IMR-90 (cell line): Measurements from ENCODE around the gene UNC5B. TPM values are rescaled to one million over a fixed set of nuclear protein-coding genes. Genes with fewer than 3 reads are reported as not detected.

Source experiments
- ATAC-seq: fragments of 200-7000 bp; cut with Tn5 transposase; 2 replicates; pipeline ENCODE4 v1.9.1; 2020; ENCODE audit warnings: low read depth, mild to moderate bottlenecking, moderate library complexity
- BruUV-seq: library from RNA; stranded (reverse); fragments of 400-500 nt; replicated peaks from 2 replicates; lab custom pipeline; 2021; lab: Mats Ljungman, UMichigan
- CTCF ChIA-PET: fragments of 300-600 bp; formaldehyde crosslinking; extraction: SDS; loops from one replicate; lab custom pipeline; 2021; ENCODE audit warnings: antibody characterized with exemption; lab: Yijun Ruan, JAX
- POLR2A ChIA-PET: fragments of 300-600 bp; sonication (Branson Sonifier 250); formaldehyde crosslinking; loops from one replicate; lab custom pipeline; 2022; ENCODE audit warnings: antibody characterized with exemption; ENCODE audit not compliant: unreplicated experiment; lab: Charles Lee
- DNase-seq: peaks from one replicate; pipeline ENCODE4 v3.0.0; 2013
- H2AFZ ChIP-seq: replicated peaks from 2 replicates; pipeline ENCODE3; 2013; ENCODE audit warnings: low read length, mild to moderate bottlenecking; ENCODE audit not compliant: poor library complexity
- H2AK5ac ChIP-seq: 2 replicates; pipeline ENCODE4 v1.6.1; 2013; ENCODE audit warnings: low read depth, low read length, inconsistent platforms
- H2AK9ac ChIP-seq: replicated peaks from 2 replicates; pipeline ENCODE3; 2013; ENCODE audit warnings: mild to moderate bottlenecking, low read depth, low read length, moderate library complexity; ENCODE audit not compliant: poor library complexity
- H2BK120ac ChIP-seq: 2 replicates; pipeline ENCODE4 v1.6.1; 2013; ENCODE audit warnings: low read depth, low read length, inconsistent platforms
- H2BK15ac ChIP-seq: 3 replicates; pipeline ENCODE4 v1.6.1; 2013; ENCODE audit warnings: low read depth, low read length, inconsistent platforms
- H2BK20ac ChIP-seq: 2 replicates; pipeline ENCODE4 v1.6.1; 2013; ENCODE audit warnings: low read depth, mild to moderate bottlenecking, inconsistent platforms, low read length, moderate library complexity
- H2BK5ac ChIP-seq: 2 replicates; pipeline ENCODE4 v1.6.1; 2013; ENCODE audit warnings: mild to moderate bottlenecking, low read depth, low read length, inconsistent platforms; ENCODE audit not compliant: poor library complexity, severe bottlenecking
- H3K14ac ChIP-seq: replicated peaks from 2 replicates; pipeline ENCODE4 v1.6.1; 2013; ENCODE audit warnings: low read depth, low read length, inconsistent platforms
- H3K18ac ChIP-seq: 2 replicates; pipeline ENCODE4 v1.6.1; 2013; ENCODE audit warnings: low read depth, low read length, control low read depth
- H3K23ac ChIP-seq: 2 replicates; pipeline ENCODE4 v1.6.1; 2013; ENCODE audit warnings: low read depth, low read length, inconsistent platforms
- H3K27ac ChIP-seq: 2 replicates; pipeline ENCODE4 v1.5.1; 2013; ENCODE audit warnings: mild to moderate bottlenecking, control low read depth, low read length; ENCODE audit not compliant: insufficient read depth
- H3K27me3 ChIP-seq: 2 replicates; pipeline ENCODE4 v1.6.1; 2013; ENCODE audit warnings: low read length; ENCODE audit not compliant: control insufficient read depth, insufficient read depth
- H3K36me3 ChIP-seq: 2 replicates; pipeline ENCODE4 v1.6.1; 2013; ENCODE audit warnings: low read length, mixed read lengths; ENCODE audit not compliant: control insufficient read depth, insufficient read depth
- H3K4ac ChIP-seq: 2 replicates; pipeline ENCODE4 v1.6.1; 2013; ENCODE audit warnings: low read depth, low read length, inconsistent platforms
- H3K4me1 ChIP-seq: 2 replicates; pipeline ENCODE4 v1.6.1; 2013; ENCODE audit warnings: low read length, mixed read lengths; ENCODE audit not compliant: control insufficient read depth, insufficient read depth
- H3K4me2 ChIP-seq: 2 replicates; pipeline ENCODE4 v1.6.1; 2013; ENCODE audit warnings: low read depth, mild to moderate bottlenecking, control low read depth, low read length, moderate library complexity
- H3K4me3 ChIP-seq: 2 replicates; pipeline ENCODE4 v1.5.1; 2013; ENCODE audit warnings: low read depth, mild to moderate bottlenecking, control low read depth, low read length, moderate library complexity; ENCODE audit not compliant: insufficient read depth
- H3K56ac ChIP-seq: 2 replicates; pipeline ENCODE4 v1.6.1; 2013; ENCODE audit warnings: low read length, inconsistent platforms; ENCODE audit not compliant: insufficient read depth; ENCODE audit errors: extremely low read depth
- H3K79me1 ChIP-seq, 2 experiments: 2 replicates each; pipeline ENCODE4 v1.6.1; 2013; ENCODE audit warnings: low read length in 2 of 2, inconsistent platforms in 1 of 2, low read depth in 1 of 2
- H3K9ac ChIP-seq: 2 replicates; pipeline ENCODE4 v1.6.1; 2013; ENCODE audit warnings: low read depth, low read length, control low read depth
- H3K9me1 ChIP-seq: 2 replicates; pipeline ENCODE4 v1.6.1; 2013; ENCODE audit warnings: low read length, inconsistent platforms; ENCODE audit not compliant: insufficient read depth
- H3K9me3 ChIP-seq: 2 replicates; pipeline ENCODE4 v1.6.1; 2013; ENCODE audit warnings: low read length; ENCODE audit not compliant: control insufficient read depth, insufficient read depth
- H4K20me1 ChIP-seq: 2 replicates; pipeline ENCODE4 v1.6.1; 2013; ENCODE audit warnings: low read length, inconsistent platforms; ENCODE audit not compliant: insufficient read depth
- H4K5ac ChIP-seq: 2 replicates; pipeline ENCODE4 v1.6.1; 2013; ENCODE audit warnings: mild to moderate bottlenecking, low read depth, low read length, control low read depth
- H4K8ac ChIP-seq, 2 experiments: 2 replicates each; pipeline ENCODE4 v1.6.1; 2013; ENCODE audit warnings: low read depth in 2 of 2, low read length in 2 of 2, control low read depth in 1 of 2, inconsistent platforms in 1 of 2
- H4K91ac ChIP-seq: 2 replicates; pipeline ENCODE4 v1.6.1; 2013; ENCODE audit warnings: low read depth, low read length, inconsistent platforms; ENCODE audit not compliant: insufficient read depth
- BHLHE40 ChIP-seq: fragments of 150-350 bp; IDR thresholded peaks from 2 replicates; pipeline ENCODE4 v1.6.1; 2016; ENCODE audit warnings: mild to moderate bottlenecking, low read depth, low read length
- CEBPB ChIP-seq: IDR thresholded peaks from 2 replicates; pipeline ENCODE4 v1.6.1; 2012; ENCODE audit warnings: low read depth, low read length, improper control_type of control experiment
- CHD1 ChIP-seq: IDR thresholded peaks from 2 replicates; pipeline ENCODE4 v1.6.1; 2012; ENCODE audit warnings: low read depth, low read length, improper control_type of control experiment
- CTCF ChIP-seq: conservative IDR thresholded peaks from 2 replicates; pipeline ENCODE4 v1.5.1; 2012; ENCODE audit warnings: mild to moderate bottlenecking, low read depth, low read length, improper control_type of control experiment
- ELK1 ChIP-seq: fragments of 150-350 bp; IDR thresholded peaks from 2 replicates; pipeline ENCODE4 v1.6.1; 2016; ENCODE audit warnings: low read depth, mild to moderate bottlenecking, low read length, moderate library complexity, borderline replicate concordance
- FOS ChIP-seq: fragments of 150-350 bp; IDR thresholded peaks from 2 replicates; pipeline ENCODE4 v1.6.1; 2016; ENCODE audit warnings: low read depth, low read length
- MAFK ChIP-seq: IDR thresholded peaks from 2 replicates; pipeline ENCODE4 v1.6.1; 2012; ENCODE audit warnings: low read depth, low read length, improper control_type of control experiment
- MAZ ChIP-seq: IDR thresholded peaks from 2 replicates; pipeline ENCODE4 v1.6.1; 2012; ENCODE audit warnings: low read depth, mild to moderate bottlenecking, low read length, improper control_type of control experiment, moderate library complexity, borderline replicate concordance
- MXI1 ChIP-seq: IDR thresholded peaks from 2 replicates; pipeline ENCODE4 v1.6.1; 2012; ENCODE audit warnings: low read depth, mild to moderate bottlenecking, low read length, moderate library complexity, borderline replicate concordance
- NFE2L2 ChIP-seq: fragments of 150-350 bp; IDR thresholded peaks from 2 replicates; pipeline ENCODE4 v1.6.1; 2016; ENCODE audit warnings: low read depth, mild to moderate bottlenecking, low read length
- POLR2A ChIP-seq: IDR thresholded peaks from 2 replicates; pipeline ENCODE4 v1.6.1; 2012; ENCODE audit warnings: mild to moderate bottlenecking, low read depth, low read length
- RAD21 ChIP-seq: IDR thresholded peaks from 2 replicates; pipeline ENCODE4 v1.6.1; 2012; ENCODE audit warnings: low read length, improper control_type of control experiment
- RCOR1 ChIP-seq: IDR thresholded peaks from 2 replicates; pipeline ENCODE4 v1.6.1; 2012; ENCODE audit warnings: mild to moderate bottlenecking, low read length, improper control_type of control experiment; ENCODE audit not compliant: insufficient replicate concordance
- RFX5 ChIP-seq: IDR thresholded peaks from 2 replicates; pipeline ENCODE4 v1.8.0; 2012; ENCODE audit warnings: low read depth, mild to moderate bottlenecking, low read length, moderate library complexity
- SMC3 ChIP-seq: fragments of 150-350 bp; IDR thresholded peaks from 2 replicates; pipeline ENCODE4 v1.6.1; 2016; ENCODE audit warnings: low read depth, mild to moderate bottlenecking, antibody characterized with exemption, low read length, moderate library complexity
- USF2 ChIP-seq: fragments of 150-350 bp; IDR thresholded peaks from 2 replicates; pipeline ENCODE4 v1.6.1; 2017; ENCODE audit warnings: mild to moderate bottlenecking, antibody characterized with exemption, low read length, low read depth
- WGBS, 2 experiments: methylation state at CpG; one replicate each; pipeline versions ENCODE4 v1.1.5 to v1.1.7; 2013; ENCODE audit warnings: missing lambda C conversion rate in 2 of 2; ENCODE audit not compliant: insufficient read length in 1 of 2; ENCODE audit errors: extremely low coverage in 2 of 2; 5-methylcytosine and 5-hydroxymethylcytosine counted together
- dilution Hi-C: fragments of 300-500 bp; cut with HindIII; formaldehyde crosslinking; loops from one replicate; pipeline ENCODE4 v1.14.3; 2018; ENCODE audit warnings: low sequenced_read_pairs; ENCODE audit not compliant: unreplicated experiment
- in situ Hi-C: fragments of 300-500 bp; cut with MboI; formaldehyde crosslinking; loops from 3 replicates; pipeline ENCODE4 v1.14.3; 2019; ENCODE audit warnings: low sequenced_read_pairs, inconsistent platforms, mixed read lengths
- intact Hi-C: fragments of 100-400 bp; cut with micrococcal nuclease; formaldehyde crosslinking; loops from 2 replicates; pipeline ENCODE4 v1.10.0; 2022
- polyA plus RNA-seq, 3 experiments: library from polyadenylated mRNA; depleted of rRNA; stranded (reverse); fragments of >200 nt; gene quantifications; 2 replicates each; pipeline ENCODE4 v1.2.3, GENCODE V29; 2012; ENCODE audit warnings: low replicate concordance in 1 of 3
- total RNA-seq: library from RNA; depleted of rRNA; stranded (reverse); fragments of >200 nt; gene quantifications from 2 replicates; pipeline ENCODE4 v1.2.3, GENCODE V29; 2012

UNC5B gene
- total and polyA plus RNA-seq, 2 of the 4 experiments (the other 2 are of a cell fraction): 1.6 to 4.2 TPM

GRCh38 chr10:71202314-71202713, 10.1 kb upstream of the UNC5B start:
- TF ChIP-seq MXI1 (no peak), BHLHE40 (no peak), CHD1 (no peak), POLR2A (no peak), NFE2L2 (no peak), FOS (no peak), MAFK (no peak), CEBPB (no peak), RFX5 (no peak), USF2 (no peak), CTCF (no peak), RAD21 (no peak), SMC3 (no peak), MAZ (no peak), ELK1 (no peak), RCOR1 (no peak)
- dilution Hi-C loops: no loop called here
- no peak overlapping the region for H3K18ac ChIP-seq
- DNase-seq: no peak
- WGBS, 2 experiments: no CpG with 5 or more reads among the region's 1 CpG
- no peak overlapping the region for H2BK20ac ChIP-seq
- ChIA-PET POLR2A (no interaction called here), CTCF (no interaction called here)
- no peaks in the 10 kb centered on the region for H4K20me1 ChIP-seq
- no peak overlapping the region for H2AK9ac ChIP-seq
- H3K4me2 ChIP-seq: no peak overlapping the region
- H3K9me3 ChIP-seq: peaks cover 6% of the 10 kb centered on the region
- no peak overlapping the region for H3K4ac ChIP-seq
- H4K91ac ChIP-seq: no peak overlapping the region
- no peaks in the 10 kb centered on the region for H3K4me1 ChIP-seq
- H3K23ac ChIP-seq: no peak overlapping the region
- H3K79me1 ChIP-seq: no peaks in the 10 kb centered on the region
- no peaks in the 10 kb centered on the region for H3K36me3 ChIP-seq
- intact Hi-C loops: no loop called here
- H3K4me3 ChIP-seq: no peak overlapping the region
- peaks cover 37% of the 10 kb centered on the region for H3K27me3 ChIP-seq
- H4K5ac ChIP-seq: no peak overlapping the region
- H3K56ac ChIP-seq: no peak overlapping the region
- no peak for ATAC-seq
- no peak overlapping the region for H3K27ac ChIP-seq
- H3K9me1 ChIP-seq: no peaks in the 10 kb centered on the region
- BruUV-seq: no TSS peak
- H4K8ac ChIP-seq: no peak overlapping the region
- no peak overlapping the region for H2AFZ ChIP-seq
- H2BK120ac ChIP-seq: no peak overlapping the region
- in situ Hi-C loops: no loop called here
- H2AK5ac ChIP-seq: no peak overlapping the region
- no peak overlapping the region for H3K14ac ChIP-seq
- no peak overlapping the region for H2BK5ac ChIP-seq
- no peak overlapping the region for H3K9ac ChIP-seq
- H2BK15ac ChIP-seq: no peak overlapping the region
